IPS-18c (cell line): Measurements from ENCODE around the gene MIA3.

Source experiments
- H3K4me3 ChIP-seq: 2 replicates; pipeline ENCODE4 v1.7.0; 2013; ENCODE audit warnings: low read depth, mild to moderate bottlenecking, low read length, moderate library complexity; ENCODE audit not compliant: insufficient read depth
- H3K9me3 ChIP-seq: one replicate; pipeline ENCODE4 v1.6.1; 2013; ENCODE audit warnings: mild to moderate bottlenecking, low read length, moderate library complexity; ENCODE audit not compliant: control insufficient read depth, insufficient read depth

The MIA3 gene

DNA sequence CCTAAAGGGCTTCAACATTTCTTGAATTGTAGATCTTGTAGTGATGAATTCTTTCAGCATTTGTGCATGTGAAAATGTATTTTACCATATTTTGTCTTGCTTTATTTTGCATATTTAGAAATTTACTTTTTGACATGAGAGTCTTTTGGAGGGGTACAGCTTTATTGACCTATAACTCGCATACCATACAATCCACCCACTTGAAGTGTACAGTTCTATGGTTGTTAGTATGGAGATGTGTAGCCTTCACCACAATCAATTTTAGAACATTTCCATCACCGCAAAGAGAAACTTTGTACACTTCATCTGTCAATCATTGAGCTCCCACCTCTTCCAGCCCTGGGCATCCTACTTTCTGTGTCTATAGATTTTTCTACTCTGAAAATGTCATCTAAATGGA lies 7.2 kb upstream of the MIA3 start:
- Histone ChIP-seq H3K9me3 (peaks cover 2% of the 10 kb centered on the region), H3K4me3 (no peak overlapping the region)

DNA sequence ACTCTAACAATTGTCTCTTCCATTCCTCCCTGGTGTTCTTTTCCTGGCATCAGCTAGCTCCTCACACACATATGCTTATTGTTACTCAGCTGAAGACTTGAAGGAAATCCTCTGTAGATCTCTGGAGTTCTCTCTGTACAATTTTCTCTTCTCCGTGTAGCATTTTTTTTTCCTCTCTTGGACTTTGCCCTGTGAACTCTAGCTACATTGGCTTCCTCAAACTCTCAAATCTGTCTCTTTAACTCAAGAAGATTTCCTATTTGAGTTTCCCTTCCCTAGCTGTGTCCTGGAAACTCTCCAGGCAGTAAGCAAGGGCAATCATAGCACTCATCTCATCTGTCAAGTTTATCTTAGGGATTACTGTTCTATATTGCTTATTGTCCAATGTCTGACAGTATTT lies 4.3 kb upstream of the MIA3 start:
- Histone ChIP-seq H3K4me3 (no peak overlapping the region), H3K9me3 (no peaks in the 10 kb centered on the region)

DNA sequence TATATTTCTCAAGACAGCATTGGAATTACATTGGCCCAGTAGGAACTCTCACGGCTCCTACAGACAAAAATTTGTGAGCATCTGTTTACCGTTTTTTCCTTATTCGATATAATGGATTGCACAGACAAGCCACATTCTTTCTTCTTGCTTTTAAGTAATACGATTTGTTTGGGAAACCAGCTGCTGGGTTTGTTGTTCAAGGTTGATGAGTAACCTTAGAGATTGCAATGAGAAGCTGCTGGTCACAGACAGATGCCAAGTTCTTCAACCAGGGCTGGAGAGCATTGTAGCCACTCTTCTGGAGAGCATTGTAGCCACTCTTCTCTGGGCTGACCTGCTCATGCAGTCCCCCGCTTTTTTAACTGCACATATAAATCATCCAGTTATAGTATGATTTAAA lies 1.4 kb upstream of the MIA3 start:
- no peaks in the 10 kb centered on the region for H3K9me3 ChIP-seq
- H3K4me3 ChIP-seq, result no peak overlapping the region

DNA sequence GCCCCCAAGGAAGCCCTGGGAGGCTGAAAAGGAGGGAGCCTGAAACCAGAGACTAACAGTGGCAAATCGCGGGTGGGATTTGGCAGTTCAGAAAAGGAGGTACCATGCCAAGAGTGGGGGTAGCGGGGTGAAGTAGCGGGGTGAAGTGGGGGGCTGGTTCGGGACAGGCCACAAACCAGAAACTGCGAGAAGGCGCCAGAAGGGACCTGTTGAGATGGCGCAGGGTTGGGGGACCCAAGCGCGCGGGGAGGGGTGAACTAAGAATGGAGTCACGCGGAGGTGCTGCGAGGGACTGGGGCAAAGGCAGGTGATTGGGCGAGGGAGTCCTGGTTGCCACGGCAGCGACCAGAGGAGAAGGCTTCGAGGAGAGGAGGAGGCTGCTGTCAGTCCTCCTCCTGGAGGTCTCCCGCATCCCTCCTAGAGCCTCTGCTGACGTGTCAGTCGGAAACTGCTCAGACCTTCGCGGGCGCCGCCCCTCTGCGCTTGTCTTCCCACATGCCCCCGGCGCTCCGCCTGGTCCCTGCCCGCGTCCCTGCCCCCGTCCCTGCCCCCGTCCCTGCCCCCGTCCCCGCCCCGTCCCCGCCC lies 438 bp upstream of the MIA3 start:
- H3K4me3 ChIP-seq, result peak overlapping the region; percentile 56
- H3K9me3 ChIP-seq, result no peaks in the 10 kb centered on the region

DNA sequence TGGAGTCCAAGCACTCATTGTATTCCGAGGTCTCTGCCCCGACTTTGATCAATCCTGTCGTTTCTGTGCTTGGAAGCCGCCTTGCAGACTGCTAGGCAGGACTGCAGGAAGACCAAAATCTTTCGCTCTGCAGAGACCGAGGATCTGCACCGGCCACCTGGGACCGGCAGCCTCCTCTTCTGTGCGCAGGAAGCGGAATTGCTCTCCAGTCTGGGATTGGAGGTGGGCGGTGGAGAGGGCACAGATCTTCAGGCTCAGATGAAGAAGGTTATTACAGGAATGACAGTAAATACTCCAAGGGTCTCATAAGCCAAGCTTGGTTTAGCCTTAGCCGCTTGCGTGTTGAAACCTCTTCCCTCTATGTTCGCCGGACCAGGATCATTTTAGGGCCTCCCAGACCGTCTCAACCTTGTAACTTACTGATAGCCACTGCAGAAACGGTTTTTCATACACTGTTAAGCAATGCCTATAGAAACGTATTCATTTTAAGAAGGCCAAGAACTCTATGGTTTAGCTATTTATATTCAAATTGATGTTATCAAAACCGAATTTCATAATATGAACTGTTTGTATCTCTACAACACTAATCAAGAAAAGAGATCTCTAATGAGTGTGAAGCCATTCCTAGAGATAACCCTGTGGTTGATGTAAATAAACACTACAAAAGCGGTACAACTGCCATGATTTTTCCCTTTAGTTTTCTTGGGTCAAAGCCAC lies 1.1 kb downstream of the MIA3 start:
- peak overlapping the region; percentile 87 for H3K4me3 ChIP-seq

DNA sequence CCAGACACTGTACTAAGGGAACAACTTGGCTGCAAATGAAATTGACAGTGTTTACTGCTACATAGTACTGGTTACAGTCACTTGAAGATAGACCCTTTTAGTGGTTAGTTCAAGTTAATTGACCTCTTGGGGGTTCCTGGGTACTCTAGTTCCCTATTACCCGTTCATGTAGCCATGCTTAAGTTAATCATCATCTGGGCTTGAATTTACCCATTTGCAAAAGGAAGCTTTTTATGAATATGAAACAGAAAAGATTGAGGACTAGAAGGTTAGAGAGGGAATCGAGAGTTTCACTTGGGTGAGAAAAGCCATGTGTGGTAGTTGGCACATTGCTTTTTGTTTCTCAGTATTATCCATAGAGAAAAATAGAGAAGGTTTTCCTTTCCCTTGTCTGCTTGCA lies 2.7 kb downstream of the MIA3 start:
- no peaks in the 10 kb centered on the region for H3K9me3 ChIP-seq
- H3K4me3 ChIP-seq, result no peak overlapping the region

More for the DNA sequence above, 1.1 kb downstream of the MIA3 start:
- H3K9me3 ChIP-seq, result no peaks in the 10 kb centered on the region

DNA sequence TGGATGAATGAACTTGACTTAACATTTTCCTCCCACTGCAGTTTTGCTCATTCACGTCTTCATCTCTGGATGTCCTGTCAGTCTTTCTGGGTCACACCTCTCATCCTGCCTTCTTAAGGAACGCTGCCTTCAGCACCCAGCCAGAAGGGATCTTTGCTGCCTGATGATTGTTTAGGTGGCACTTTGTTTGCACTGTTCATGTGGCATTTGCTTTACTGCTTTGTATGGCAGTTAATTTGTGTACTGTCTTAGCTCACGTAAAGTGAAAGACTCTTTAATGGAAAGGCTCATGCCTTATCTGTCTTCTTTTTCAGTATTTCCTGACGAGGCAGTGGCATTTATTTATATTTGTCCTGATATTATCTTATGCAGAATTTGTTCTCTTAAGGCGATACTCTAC lies 4.9 kb downstream of the MIA3 start:
- no peaks in the 10 kb centered on the region for H3K9me3 ChIP-seq
- no peak overlapping the region for H3K4me3 ChIP-seq

DNA sequence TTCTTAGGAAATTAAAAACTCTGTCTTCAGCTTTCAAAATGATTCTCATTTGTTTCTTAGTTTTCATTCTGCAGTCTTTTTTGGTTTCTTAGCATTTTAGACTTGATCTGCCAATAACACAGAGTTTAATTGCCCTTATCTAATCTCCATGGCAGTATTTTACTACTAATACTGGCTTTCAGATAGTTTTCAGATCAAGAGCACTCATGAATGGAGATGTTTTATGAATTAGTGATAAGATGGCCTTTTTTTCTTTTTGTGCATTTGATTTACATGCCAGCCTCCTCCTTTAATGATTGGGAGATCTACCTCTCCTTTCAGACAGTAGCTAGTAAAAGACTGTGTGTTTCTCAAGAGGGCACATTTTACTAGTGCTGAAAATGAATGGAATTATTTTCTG lies 5.6 kb downstream of the MIA3 start:
- no peaks in the 10 kb centered on the region for H3K9me3 ChIP-seq
- H3K4me3 ChIP-seq, result no peak overlapping the region

DNA sequence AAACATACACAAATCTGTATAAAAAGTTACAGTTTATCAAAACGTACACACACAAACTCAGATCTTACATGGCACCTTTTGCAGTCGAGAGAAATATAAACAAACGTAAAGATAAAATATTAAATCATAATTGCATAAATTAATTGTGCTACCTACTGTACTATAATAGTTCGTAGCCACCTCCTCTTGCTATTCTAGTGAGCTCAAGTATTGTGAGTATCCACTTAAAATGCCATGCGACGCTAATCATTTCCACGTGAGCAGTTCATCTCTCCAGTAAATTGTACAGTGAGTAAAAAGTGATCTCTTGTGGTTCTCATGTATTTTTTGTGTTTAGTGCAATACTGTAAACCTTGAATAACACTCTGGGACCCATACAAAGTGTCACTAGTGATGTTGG lies 6.3 kb downstream of the MIA3 start:
- no peak overlapping the region for H3K4me3 ChIP-seq
- H3K9me3 ChIP-seq, result no peaks in the 10 kb centered on the region

DNA sequence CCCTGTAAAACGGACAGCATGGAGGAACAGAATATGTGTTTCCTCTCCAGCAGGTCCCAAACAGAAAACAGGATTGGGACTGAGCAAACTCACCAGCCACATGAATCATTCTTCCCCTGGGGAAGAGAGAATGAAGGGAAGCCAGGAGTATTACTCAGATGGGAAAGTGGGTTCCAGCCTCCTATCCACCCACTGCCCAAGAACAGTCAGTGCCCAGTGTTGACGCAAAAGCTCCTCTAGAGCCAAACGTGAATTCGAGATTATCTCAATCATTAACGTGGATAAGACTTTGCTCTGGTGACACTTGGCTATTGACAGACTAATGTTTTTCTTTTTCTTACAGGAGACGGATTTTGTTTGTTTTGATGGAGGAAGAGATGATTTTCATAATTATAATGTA lies 9.3 kb downstream of the MIA3 start:
- Histone ChIP-seq H3K4me3 (no peak overlapping the region), H3K9me3 (no peaks in the 10 kb centered on the region)

DNA sequence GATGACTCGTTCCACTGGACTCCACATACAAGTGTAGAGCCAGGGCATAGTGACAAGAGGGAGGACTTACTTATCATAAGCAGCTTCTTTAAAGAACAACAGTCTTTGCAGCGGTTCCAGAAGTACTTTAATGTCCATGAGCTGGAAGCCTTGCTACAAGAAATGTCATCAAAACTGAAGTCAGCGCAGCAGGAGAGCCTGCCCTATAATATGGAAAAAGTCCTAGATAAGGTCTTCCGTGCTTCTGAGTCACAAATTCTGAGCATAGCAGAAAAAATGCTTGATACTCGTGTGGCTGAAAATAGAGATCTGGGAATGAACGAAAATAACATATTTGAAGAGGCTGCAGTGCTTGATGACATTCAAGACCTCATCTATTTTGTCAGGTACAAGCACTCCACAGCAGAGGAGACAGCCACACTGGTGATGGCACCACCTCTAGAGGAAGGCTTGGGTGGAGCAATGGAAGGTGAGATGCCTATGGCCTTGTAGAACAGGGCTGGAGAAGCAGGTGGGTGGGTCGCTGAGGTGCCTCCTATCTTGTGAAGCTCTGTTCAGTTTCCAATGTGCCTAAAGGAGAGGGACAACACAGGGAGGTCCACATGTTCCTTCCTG lies 12.1 kb downstream of the MIA3 start:
- Histone ChIP-seq H3K4me3 (no peak overlapping the region), H3K9me3 (no peaks in the 10 kb centered on the region)

DNA sequence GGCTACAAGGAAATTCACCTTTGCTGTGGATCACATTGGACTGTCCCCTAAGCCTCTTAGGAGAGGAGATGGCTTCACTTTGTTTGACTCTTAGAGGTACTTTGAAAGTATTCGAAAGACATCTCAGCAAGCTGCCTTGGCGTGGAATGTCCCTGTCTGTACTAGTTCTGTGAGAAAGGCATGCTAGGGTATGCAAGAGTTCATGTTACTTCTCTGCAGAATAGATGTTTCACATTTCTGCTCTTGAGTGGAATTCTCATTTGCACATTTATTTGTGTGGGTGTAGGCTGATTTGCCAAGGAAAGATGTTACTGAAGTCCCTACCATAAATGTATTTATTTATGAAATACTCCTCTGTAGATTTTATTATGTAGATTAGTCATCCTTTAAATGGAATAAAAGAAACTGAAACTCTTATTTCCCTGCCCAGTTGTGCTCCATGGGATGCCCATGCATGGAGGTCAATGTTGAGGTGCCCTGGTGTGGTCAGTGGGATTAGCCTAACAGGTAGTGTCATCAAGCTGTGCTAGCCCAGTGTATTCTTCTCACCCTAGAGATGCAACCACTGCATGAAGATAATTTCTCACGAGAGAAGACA lies 13.8 kb downstream of the MIA3 start:
- H3K4me3 ChIP-seq, result no peak overlapping the region
- no peaks in the 10 kb centered on the region for H3K9me3 ChIP-seq

DNA sequence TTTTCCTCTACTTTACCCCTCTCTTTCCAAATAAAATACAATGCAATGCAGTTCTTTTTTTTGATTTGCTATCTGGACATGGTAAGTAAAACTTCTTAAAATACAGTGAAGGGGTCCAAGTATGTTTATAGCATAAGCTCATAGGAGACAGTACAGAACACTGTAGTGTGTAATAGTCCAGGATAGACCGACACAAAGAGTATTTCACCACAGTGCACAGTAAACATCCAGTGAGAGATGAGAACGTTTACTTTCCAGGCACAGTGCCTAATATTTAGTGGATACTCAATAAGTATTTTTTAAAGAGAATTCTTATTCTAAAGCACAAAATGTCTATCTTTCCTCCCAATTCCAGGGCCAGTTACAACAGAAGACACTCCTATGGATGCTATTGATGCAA lies 14.9 kb downstream of the MIA3 start:
- no peak overlapping the region for H3K4me3 ChIP-seq
- H3K9me3 ChIP-seq, result no peaks in the 10 kb centered on the region

DNA sequence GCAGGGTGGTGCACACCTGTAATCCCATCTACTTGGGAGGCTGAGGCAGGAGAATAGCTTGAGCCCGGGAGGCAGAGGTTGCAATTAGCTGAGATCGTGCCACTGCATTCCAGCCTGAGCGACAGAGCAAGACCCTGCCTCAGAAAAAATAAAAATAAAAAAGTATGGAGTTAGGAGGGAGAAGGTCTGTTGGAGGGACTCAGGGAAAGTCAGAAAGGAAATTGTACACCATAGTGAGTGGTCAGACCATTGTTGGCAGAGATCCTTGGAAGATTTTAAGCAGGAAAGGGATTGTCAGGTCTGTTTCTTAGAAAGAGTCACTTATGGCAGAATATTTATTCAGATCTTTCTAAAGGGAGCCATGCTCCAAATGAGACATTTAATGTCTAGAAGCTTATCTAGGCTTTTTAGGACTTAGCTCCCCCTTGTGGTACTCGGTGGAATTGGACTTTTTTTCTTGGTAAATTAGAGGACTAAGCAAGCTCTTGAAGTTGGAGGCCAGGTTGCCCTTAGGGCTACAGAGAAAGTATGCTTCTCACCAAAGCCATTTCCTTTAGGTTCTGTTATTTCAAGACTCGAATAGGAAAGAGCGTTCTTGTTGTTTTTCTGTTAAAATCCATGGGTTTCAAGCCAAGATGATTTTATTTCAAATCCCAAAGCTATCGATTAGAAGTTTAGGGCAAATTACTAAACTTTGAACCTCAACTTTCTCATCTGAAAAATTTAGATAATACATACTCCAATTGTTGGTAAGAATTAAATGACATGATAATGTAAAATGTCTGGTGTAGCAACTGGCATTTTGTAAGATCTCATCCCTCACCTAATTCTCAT lies 16.5 kb downstream of the MIA3 start:
- Histone ChIP-seq H3K4me3 (no peak overlapping the region), H3K9me3 (no peaks in the 10 kb centered on the region)

DNA sequence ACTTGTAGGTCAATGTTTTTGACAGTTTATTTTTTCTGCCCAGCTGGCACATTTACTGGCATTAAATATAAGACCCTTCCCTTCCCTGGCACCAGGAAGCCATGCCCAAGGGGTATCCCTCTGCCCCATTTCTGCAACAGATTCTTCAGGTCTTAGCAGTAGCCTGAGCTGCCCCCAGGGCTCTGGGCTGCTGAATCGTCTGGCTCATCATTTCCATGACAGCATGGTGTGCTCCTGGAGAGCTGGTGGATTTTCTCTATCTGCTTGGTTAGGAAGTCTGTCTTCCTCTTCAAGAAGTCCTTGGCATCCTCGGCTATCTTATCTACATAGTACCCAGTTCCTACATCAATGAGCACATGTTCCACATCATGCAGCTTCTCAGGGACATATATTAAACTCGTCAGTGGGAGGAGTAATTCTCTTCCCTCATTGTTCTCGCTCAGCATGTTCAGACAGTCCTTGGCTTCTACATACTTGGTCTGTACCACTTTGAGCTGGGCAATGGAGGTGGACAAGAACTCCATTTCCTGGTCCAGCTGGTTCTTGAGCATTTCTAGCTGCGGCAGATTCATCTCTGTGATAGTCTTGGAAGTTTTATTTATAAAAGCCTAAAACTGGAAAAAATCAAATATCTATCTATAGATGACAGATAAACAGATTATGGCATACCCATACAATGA lies 23.5 kb downstream of the MIA3 start:
- H3K9me3 ChIP-seq, result no peaks in the 10 kb centered on the region
- H3K4me3 ChIP-seq, result no peak overlapping the region

DNA sequence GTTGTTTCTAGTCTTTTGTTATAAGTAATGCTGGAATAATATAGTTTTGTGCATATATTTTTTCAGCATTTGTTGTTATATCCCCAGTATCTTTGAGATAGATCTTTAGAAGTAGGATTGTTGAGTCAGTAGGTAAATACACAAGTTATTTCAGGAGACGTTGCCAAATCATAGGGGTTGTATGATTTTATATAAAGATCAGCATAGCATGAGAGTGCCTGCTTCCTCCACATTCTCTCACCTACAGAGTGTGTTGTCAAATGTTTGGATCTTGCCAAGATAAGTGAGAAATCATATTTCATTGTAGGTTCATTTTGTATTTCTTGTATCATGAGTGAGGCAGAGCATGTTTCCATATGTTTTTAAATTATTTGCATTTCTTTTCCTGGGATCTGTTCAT lies 24.6 kb downstream of the MIA3 start:
- H3K9me3 ChIP-seq, result no peaks in the 10 kb centered on the region

DNA sequence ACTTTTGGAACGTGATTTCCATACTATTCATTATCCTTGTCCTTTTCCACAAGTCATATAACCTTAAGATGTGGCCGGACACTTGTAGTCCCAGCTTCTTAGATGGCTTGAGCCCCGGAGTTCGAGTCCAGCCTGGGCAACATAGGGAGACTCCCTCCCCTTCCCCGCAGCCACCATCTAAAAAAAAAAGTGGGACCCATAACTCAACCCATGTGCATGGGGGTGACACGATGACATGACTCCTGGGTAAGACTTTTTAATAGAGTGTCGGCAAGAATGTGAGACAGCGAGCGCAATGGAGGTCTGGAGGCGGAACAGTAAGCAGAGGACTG lies 25.7 kb downstream of the MIA3 start:
- Histone ChIP-seq H3K9me3 (no peaks in the 10 kb centered on the region), H3K4me3 (peak overlapping the region; percentile 77)

More for the DNA sequence above, 24.6 kb downstream of the MIA3 start:
- H3K4me3 ChIP-seq, result no peak overlapping the region
